Hindlimb muscle (tissue), 1 donor: ENCODE data around the gene ATG5. TPM values are rescaled to one million over a fixed set of nuclear protein-coding genes. Genes with fewer than 3 reads are reported as not detected.

Experiments used
- DNase-seq: peaks from one replicate; pipeline ENCODE4 v3.0.0-alpha.2; 2013
- polyA plus RNA-seq: library from polyadenylated mRNA; unstranded; fragments of 120-200 nt; gene quantifications from one replicate; pipeline ENCODE4 v1.2.1, GENCODE V29; 2013; ENCODE audit not compliant: insufficient read length

ATG5 gene
- polyA plus RNA-seq, 1 donor = 19.8 TPM

- no peak for DNase-seq
These were observed 109.0 kb downstream of the ATG5 start for GRCh38 chr6:106216527-106216926.

- no peak for DNase-seq
These were observed 110.0 kb downstream of the ATG5 start for GRCh38 chr6:106215608-106216007.

GRCh38 chr6:106214531-106214930 lies 111.0 kb downstream of the ATG5 start:
- no peak for DNase-seq

DNA sequence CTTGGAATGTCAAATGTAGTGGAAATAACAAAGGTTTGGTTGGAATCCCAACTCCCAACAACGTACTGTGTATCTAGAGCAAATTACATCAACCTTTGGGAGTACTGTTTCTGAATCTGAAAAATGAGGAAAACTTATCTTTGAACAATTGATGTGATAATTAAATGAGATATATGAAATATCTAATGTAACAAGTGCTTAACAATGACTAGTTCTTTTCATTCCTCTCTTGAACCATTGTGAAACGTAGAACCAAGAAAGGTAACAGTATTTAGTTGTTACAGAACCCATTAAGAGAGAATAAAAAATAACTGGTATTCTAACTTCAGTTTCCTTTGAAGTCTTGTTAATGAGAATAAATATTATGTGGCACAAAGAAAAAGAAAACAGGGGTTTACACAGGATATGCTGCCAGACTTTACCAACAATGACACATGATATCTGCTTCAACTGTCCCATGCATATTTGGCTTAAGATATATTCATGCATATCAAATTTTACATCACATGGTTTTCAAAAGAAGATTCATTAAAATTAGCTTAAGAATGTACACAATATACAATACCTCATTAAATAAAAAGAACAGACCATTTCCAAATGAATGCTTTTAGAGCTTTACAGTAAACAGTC lies 111.8 kb downstream of the ATG5 start:
- DNase-seq = no peak

- no peak for DNase-seq
These were observed 113.0 kb downstream of the ATG5 start for GRCh38 chr6:106212576-106212975.

- DNase-seq = no peak
These were observed 118.7 kb downstream of the ATG5 start for GRCh38 chr6:106206905-106207304.

- no peak for DNase-seq
These were observed 120.6 kb downstream of the ATG5 start for GRCh38 chr6:106204961-106205360.

- no peak for DNase-seq
These were observed 125.6 kb downstream of the ATG5 start for GRCh38 chr6:106199998-106200397.

GRCh38 chr6:106199331-106199730 lies 126.2 kb downstream of the ATG5 start:
- DNase-seq = no peak

DNA sequence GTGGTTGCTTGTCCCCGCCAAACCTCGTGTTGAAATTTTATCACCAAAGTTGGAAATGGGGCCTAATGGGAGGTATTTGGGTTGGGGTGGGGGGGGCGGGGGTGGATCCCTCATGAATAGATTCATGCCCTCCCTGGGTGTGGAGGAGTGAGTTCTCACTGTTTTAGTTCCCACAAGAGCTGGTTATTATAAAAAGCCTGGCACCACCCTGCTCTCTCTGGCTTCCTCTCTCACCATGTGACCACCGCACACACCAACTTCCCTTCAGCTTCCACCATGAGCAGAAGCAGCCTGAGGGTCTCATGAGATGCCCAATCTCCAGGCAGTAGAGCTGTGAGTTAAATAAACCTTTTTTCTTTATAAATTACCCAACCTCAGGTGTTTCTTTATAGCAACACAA lies 128.1 kb downstream of the ATG5 start:
- no peak for DNase-seq

DNA sequence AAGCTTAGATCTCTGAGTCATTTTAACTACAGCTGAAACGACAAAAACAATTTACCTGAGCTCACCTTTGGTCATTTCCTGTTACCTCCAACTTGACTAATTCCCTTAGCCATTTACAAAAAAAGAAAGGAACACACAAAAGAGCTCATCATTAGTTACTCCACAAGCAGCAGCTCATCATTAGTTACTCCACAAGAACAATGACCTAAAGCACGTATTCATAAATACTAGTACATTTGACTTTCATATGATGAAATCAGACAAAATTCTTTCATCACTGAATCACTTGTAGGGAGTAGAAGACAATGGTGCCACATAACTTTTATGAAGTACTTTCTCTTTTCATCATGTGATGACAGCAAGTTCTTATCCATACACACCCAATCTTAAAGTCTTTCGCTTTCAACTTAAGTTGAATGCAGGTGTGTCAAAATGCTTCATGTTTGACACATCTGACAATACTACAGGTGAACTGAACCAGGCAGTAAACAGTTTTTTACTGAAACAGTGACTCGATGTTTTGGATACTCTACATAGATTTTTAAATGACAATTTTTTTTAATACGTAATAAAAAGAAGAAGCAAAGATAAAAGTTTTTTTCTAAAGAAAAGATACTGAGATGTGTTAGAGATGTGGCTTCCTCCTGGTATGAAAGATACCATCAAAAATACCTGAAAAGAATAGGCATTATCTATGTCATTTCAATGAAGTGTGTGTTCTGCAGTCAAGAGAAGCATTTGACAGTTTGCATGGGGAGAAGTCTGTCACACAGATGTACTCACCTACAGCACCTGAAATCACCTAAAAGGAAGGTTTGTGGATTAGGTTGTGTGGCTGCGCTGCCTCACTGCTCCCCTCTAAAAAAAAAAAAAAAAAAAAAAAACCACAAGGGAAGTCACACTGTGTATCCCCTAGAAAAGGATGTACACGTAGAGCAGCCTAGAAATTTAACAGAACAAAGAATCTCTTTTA lies 130.3 kb downstream of the ATG5 start:
- no peak for DNase-seq

- no peak for DNase-seq
These were observed 132.7 kb downstream of the ATG5 start for GRCh38 chr6:106192824-106193223.

- no peak for DNase-seq
These were observed 137.3 kb downstream of the ATG5 start for GRCh38 chr6:106188104-106188794.

- DNase-seq = no peak
These were observed 138.1 kb downstream of the ATG5 start for GRCh38 chr6:106187424-106187982.

GRCh38 chr6:106186714-106187113 lies 138.8 kb downstream of the ATG5 start:
- no peak for DNase-seq

DNA sequence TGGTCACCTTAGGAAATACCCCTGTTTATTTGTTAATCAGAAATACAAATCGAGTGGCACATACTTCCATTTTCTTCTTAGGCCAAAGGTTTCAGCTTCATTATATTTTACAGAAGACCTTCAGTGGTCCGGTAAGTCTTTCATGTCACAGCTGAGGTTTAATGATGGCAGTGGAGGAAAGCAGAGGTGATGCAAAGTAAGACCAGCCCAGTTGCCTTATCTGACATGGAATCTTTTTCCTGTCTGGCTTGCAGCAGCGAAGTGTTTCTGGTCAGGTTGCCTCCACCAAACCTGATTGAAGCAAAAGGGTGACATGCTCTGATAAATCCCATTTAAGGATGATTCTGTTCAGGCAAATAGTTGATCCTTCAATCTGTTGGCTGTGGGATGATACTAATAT lies 139.4 kb downstream of the ATG5 start:
- no peak for DNase-seq

GRCh38 chr6:106185615-106186014 lies 139.9 kb downstream of the ATG5 start:
- DNase-seq = no peak

DNA sequence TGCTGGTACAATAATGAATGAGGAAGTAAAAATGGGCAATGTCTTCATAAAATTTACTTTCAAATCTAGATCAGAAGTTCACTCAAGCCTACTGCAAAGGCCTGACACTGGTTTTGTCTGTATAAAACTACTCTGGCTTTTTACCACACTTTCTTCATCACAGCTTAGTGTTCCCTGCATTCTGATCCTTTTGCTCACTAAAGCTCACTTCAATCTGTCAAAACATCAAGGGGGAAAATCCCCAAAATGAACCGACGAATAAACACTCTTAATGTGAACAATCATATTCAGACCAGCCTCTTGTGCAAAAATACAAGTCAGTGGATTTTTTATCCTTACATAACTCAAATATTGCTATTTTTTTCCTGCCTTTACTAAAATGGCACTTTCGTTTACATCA lies 140.9 kb downstream of the ATG5 start:
- DNase-seq = no peak

- DNase-seq = no peak
These were observed 142.1 kb downstream of the ATG5 start for GRCh38 chr6:106183430-106183829.

DNA sequence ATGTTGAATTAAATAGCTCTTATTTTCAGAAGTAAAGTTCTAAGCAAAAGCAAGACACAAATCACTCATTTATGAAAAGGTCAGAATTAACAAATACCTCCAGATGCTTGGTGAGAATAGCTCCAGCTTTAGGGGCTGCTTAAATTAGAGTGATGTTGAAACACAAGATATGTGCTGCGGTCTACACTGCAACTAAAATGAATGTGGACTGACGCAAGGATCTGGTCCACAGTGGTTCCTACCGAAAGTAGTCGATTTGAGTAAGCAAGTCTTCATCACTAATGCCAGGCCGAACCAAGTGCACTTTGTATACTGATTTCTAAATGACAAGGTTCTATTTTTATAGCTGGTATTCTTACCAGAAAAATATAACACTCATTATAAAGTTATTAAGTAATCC lies 143.1 kb downstream of the ATG5 start:
- no peak for DNase-seq

GRCh38 chr6:106181664-106182418 lies 143.7 kb downstream of the ATG5 start:
- no peak for DNase-seq

DNA sequence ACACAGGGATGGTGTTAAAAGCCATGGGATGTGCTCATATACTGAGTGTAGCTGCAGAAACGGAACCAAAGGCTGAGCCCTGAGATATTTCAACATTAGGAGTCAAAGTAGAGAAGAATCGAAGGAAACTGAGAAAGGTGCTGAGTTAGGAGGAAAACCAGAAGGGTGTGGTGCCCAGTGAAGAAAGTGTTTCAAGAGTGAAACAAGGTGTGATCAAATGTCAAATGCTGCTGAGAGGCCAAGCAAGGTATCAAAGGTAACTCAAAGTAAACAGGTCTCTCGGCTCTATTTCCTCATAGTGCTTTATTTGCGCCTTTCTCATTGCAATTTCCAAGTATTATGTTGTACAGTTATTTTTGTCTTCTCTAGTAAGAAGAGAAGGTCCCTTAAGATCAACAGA lies 145.4 kb downstream of the ATG5 start:
- no peak for DNase-seq
